Measurements from ENCODE around the gene CELF2. TPM values are rescaled to one million over a fixed set of nuclear protein-coding genes. Genes with fewer than 3 reads are reported as not detected.

The CELF2 gene
- total and polyA plus RNA-seq, 2 experiments from 2014 or later, result 14.4 to 26.5 TPM

DNA sequence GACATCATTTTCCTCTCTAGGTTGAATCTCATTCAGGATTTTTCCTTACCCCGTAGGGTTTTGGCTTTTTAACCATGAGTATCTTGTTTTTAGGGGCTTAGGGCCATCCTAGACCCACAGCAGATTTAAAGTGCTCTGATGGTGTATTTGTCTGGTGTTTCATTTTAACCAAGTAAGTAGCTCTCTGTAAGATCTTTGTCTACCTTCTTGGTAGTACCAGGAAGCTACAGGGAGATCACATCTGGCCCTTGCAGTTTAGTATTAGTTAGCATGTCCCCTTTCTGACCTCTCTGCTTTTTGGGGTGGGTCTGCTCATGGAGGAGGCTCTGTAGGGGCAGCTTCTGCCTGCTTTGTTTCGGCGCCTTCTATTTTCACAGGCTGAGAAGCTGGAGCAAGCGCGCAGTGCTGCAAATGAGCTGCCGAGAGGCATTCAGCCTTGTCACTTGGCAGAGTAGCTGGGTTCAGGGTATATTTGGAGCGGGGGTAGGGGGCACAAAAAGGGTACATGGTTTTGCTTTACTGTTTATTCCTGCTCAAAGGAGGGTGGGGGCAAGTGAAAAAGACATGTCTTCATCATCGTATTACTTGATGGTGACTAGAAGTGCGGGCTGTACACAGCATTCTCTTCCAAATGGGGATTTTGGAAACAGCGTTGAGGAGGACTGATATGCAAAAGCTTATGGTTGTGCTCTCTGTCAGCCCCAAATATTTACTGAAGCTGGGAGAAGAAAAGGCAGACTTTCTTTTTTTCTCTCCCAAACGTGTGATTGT is 146.3 kb downstream of the CELF2 start:
- 50 to 52% methylated on average over 11 of the region's 11 CpGs for WGBS, 2 experiments (ENCODE audit: low coverage in 1 of 2, low lambda C conversion rate in 2 of 2, missing lambda C conversion rate in 2 of 2)
- peak overlapping the region; percentile 67; the same call in 1 of the 2 replicates for H3K4me3 ChIP-seq
- DNase-seq, result no peak
- 0 out of 2 replicates have a peak, but pooled peaks cover 3% of the 10 kb centered on the region for H3K27me3 ChIP-seq (replicated peaks; ENCODE audit: insufficient read depth)
- no peaks in the 10 kb centered on the region for H3K9me3 ChIP-seq (ENCODE audit: low read depth)
- H4K20me1 ChIP-seq (ENCODE audit: insufficient read depth), result no peaks in the 10 kb centered on the region
- 0 out of 2 replicates have a peak overlapping the region, but pooled peaks have one; percentile 55 for H2AFZ ChIP-seq
- peak overlapping the region; percentile 56; the same call in 1 of the 2 replicates for H3K9ac ChIP-seq
- no peak overlapping the region for H3K27ac ChIP-seq
- no peaks in the 10 kb centered on the region for H3F3A ChIP-seq (ENCODE audit: insufficient read depth)
- H3K79me2 ChIP-seq (ENCODE audit: insufficient read depth), result no peaks in the 10 kb centered on the region
- H3K9me2 ChIP-seq (ENCODE audit: insufficient read depth), result no peaks in the 10 kb centered on the region
- TF ChIP-seq EZH2phosphoT487 (IDR thresholded peaks at IDR 0.05; ENCODE audit: insufficient read depth, low read depth) (no peak), EZH2 (IDR thresholded peaks at IDR 0.05; ENCODE audit: insufficient read depth, poor library complexity, severe bottlenecking) (no peak)
- no peaks in the 10 kb centered on the region for H3K36me3 ChIP-seq (ENCODE audit: low read depth)
- H3K4me2 ChIP-seq (ENCODE audit: unreplicated experiment), result peak overlapping the region; percentile 80
- in situ Hi-C loops (cut with MboI), result no loop called here
- H3K4me1 ChIP-seq (ENCODE audit: insufficient read depth), result no peaks in the 10 kb centered on the region

DNA sequence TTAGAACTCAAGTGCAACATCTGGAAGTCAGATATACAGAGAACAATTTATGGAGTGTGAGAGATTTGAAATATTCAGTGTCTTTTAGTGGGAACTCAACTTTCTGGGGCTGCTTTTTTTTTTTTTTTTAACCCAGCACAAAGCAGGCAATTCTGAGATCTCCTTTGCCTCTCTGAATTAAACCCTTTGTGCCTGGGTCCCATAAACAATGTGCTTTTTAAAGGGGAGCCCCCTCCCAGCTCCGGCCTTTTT is 146.8 kb downstream of the CELF2 start:
- peak overlapping the region; percentile 56; the same call in 1 of the 2 replicates for H3K9ac ChIP-seq
- no peaks in the 10 kb centered on the region for H3K36me3 ChIP-seq (ENCODE audit: low read depth)
- peak overlapping the region; percentile 67 for H3K4me3 ChIP-seq
- no peak overlapping the region for H3K27ac ChIP-seq
- peak overlapping the region; percentile 80 for H3K4me2 ChIP-seq (ENCODE audit: unreplicated experiment)
- no peak for DNase-seq
- no peaks in the 10 kb centered on the region for H4K20me1 ChIP-seq (ENCODE audit: insufficient read depth)
- in situ Hi-C loops (cut with MboI), result no loop called here
- TF ChIP-seq EZH2phosphoT487 (IDR thresholded peaks at IDR 0.05; ENCODE audit: insufficient read depth, low read depth), result no peak
- no peak for TF ChIP-seq EZH2 (IDR thresholded peaks at IDR 0.05; ENCODE audit: insufficient read depth, poor library complexity, severe bottlenecking)
- H2AFZ ChIP-seq, result peak overlapping the region; percentile 55; the same call in 1 of the 2 replicates
- no peaks in the 10 kb centered on the region for H3K9me2 ChIP-seq (ENCODE audit: insufficient read depth)
- H3K4me1 ChIP-seq (ENCODE audit: insufficient read depth), result no peaks in the 10 kb centered on the region
- 0% methylated on average over 1 of the region's 1 CpG for WGBS, 2 experiments (ENCODE audit: low coverage in 1 of 2, low lambda C conversion rate in 2 of 2, missing lambda C conversion rate in 2 of 2)
- H3K9me3 ChIP-seq (ENCODE audit: low read depth), result no peaks in the 10 kb centered on the region
- 0 out of 2 replicates have a peak, but pooled peaks cover 3% of the 10 kb centered on the region for H3K27me3 ChIP-seq (replicated peaks; ENCODE audit: insufficient read depth)
- H3K79me2 ChIP-seq (ENCODE audit: insufficient read depth), result no peaks in the 10 kb centered on the region
- H3F3A ChIP-seq (ENCODE audit: insufficient read depth), result no peaks in the 10 kb centered on the region

DNA sequence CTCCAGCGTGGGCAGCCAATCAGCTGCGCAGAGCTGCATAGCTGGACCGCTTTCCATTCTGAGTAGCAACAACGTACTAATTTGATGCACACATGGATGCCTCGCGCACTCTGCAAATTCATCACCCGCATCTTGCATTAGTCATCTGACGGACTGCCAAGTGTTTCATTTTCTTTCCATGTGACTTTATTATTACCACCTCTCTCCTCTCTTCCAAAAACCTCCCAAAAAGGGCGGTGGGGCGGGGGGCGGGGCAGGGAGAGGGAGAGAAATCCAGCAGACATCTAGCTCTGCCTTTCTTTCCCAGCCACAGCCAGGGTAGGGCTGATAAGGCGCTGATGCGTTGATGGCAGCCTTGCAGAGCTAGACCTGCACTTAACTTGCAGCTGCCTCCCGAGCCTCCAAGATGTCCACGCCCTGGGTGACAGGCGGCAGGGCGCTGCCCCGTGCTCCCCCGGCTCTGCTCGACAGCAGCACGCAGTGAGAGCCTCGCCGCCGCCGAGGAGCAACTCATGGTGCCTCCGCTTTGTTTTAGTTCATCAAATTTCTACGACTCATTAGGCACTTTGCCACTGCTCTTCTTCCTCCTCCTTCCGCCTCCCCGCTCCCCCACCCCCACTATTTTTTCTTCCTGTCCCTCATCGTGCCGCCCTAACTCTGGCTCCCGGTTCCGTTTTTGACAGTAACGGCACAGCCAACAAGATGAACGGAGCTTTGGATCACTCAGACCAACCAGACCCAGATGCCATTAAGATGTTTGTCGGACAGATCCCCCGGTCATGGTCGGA is 147.3 kb downstream of the CELF2 start:
- Histone ChIP-seq H3K4me2 (ENCODE audit: unreplicated experiment) (peak overlapping the region; percentile 80), H2AFZ (peak overlapping the region; percentile 55), H4K20me1 (ENCODE audit: insufficient read depth) (no peaks in the 10 kb centered on the region), H3K9me2 (ENCODE audit: insufficient read depth) (no peaks in the 10 kb centered on the region), H3K4me1 (ENCODE audit: insufficient read depth) (no peaks in the 10 kb centered on the region), H3K27me3 (replicated peaks; ENCODE audit: insufficient read depth) (0 out of 2 replicates have a peak, but pooled peaks cover 3% of the 10 kb centered on the region), H3K36me3 (ENCODE audit: low read depth) (no peaks in the 10 kb centered on the region), H3K27ac (peak overlapping the region; percentile 13; the same call in 1 of the 2 replicates), H3F3A (ENCODE audit: insufficient read depth) (no peaks in the 10 kb centered on the region), H3K4me3 (peak overlapping the region; percentile 67), H3K79me2 (ENCODE audit: insufficient read depth) (no peaks in the 10 kb centered on the region), H3K9me3 (ENCODE audit: low read depth) (no peaks in the 10 kb centered on the region), H3K9ac (peak overlapping the region; percentile 56)
- DNase-seq, result peak; percentile 93
- WGBS, 2 experiments (ENCODE audit: low coverage in 1 of 2, low lambda C conversion rate in 2 of 2, missing lambda C conversion rate in 2 of 2), result 2 to 4% methylated on average over 36 to 38 of the region's 38 CpGs
- in situ Hi-C loops (cut with MboI), result no loop called here
- TF ChIP-seq EZH2phosphoT487 (IDR thresholded peaks at IDR 0.05; ENCODE audit: insufficient read depth, low read depth), result no peak
- TF ChIP-seq EZH2 (IDR thresholded peaks at IDR 0.05; ENCODE audit: insufficient read depth, poor library complexity, severe bottlenecking), result no peak

Measured in GM23248 (cell line).